Upper lobe of right lung (tissue), 1 donor: Measurements from ENCODE around the gene AFP. TPM values are rescaled to one million over a fixed set of nuclear protein-coding genes. Genes with fewer than 3 reads are reported as not detected.

Experiments
- ATAC-seq: fragments of 200-7000 bp; cut with Tn5 transposase; one replicate; pipeline ENCODE4 v1.9.1; 2020; ENCODE audit warnings: mild to moderate bottlenecking, moderate library complexity
- DNase-seq: peaks from one replicate; pipeline ENCODE4 v3.0.0-alpha.2; 2020
- H3K27ac ChIP-seq: fragments of 200-600 bp; one replicate; pipeline ENCODE4 v1.8.0; 2022
- H3K27me3 ChIP-seq: fragments of 200-600 bp; one replicate; pipeline ENCODE4 v1.8.0; 2022; ENCODE audit warnings: mild to moderate bottlenecking
- H3K36me3 ChIP-seq: fragments of 200-600 bp; one replicate; pipeline ENCODE4 v1.8.0; 2022
- H3K4me1 ChIP-seq: fragments of 200-600 bp; one replicate; pipeline ENCODE4 v1.8.0; 2022
- H3K4me3 ChIP-seq: fragments of 200-600 bp; one replicate; pipeline ENCODE4 v1.8.0; 2022; ENCODE audit warnings: mild to moderate bottlenecking
- H3K9me3 ChIP-seq: fragments of 200-600 bp; one replicate; pipeline ENCODE4 v1.8.0; 2022
- CTCF ChIP-seq: fragments of 200-600 bp; IDR thresholded peaks from one replicate; pipeline ENCODE4 v1.8.0; 2022; ENCODE audit warnings: antibody characterized with exemption
- intact Hi-C: fragments of 100-400 bp; cut with DNase I; formaldehyde crosslinking; loops from one replicate; pipeline ENCODE4 v1.11.0; 2022
- total RNA-seq: library from RNA; stranded (reverse); fragmentation: NEBNext Ultra II Directional; extraction: Animal tissue kit (Norgen Biotek cat#: 25700); gene quantifications from one replicate; pipeline ENCODE4 v1.2.1, GENCODE V29; 2021
- donor health status: DM: no; HTN: yes; CAD: no; lungs with severe emphysema.

Gene AFP
- total RNA-seq, 1 donor from 2014 or later, result not detected

GRCh38 chr4:73409978-73410548, 26.0 kb upstream of the AFP start:
- intact Hi-C loops, result no loop called here
- no peaks in the 10 kb centered on the region for H3K27me3 ChIP-seq
- H3K9me3 ChIP-seq, result no peaks in the 10 kb centered on the region
- H3K36me3 ChIP-seq, result no peaks in the 10 kb centered on the region
- no peak overlapping the region for H3K4me3 ChIP-seq
- no peak for DNase-seq
- ATAC-seq, result no peak
- H3K27ac ChIP-seq, result no peak overlapping the region
- TF ChIP-seq CTCF, result no peak
- no peaks in the 10 kb centered on the region for H3K4me1 ChIP-seq

GRCh38 chr4:73410916-73411730, 24.9 kb upstream of the AFP start:
- Histone ChIP-seq H3K27ac (no peak overlapping the region), H3K4me1 (no peaks in the 10 kb centered on the region), H3K36me3 (no peaks in the 10 kb centered on the region), H3K4me3 (no peak overlapping the region), H3K9me3 (no peaks in the 10 kb centered on the region), H3K27me3 (no peaks in the 10 kb centered on the region)
- DNase-seq (no peak), ATAC-seq (no peak)
- intact Hi-C loops, result no loop called here
- TF ChIP-seq CTCF, result no peak

GRCh38 chr4:73411731-73412414, 24.1 kb upstream of the AFP start:
- Histone ChIP-seq H3K4me1 (no peaks in the 10 kb centered on the region), H3K36me3 (no peaks in the 10 kb centered on the region), H3K9me3 (no peaks in the 10 kb centered on the region), H3K27ac (no peak overlapping the region), H3K27me3 (no peaks in the 10 kb centered on the region), H3K4me3 (no peak overlapping the region)
- ATAC-seq, result no peak
- DNase-seq, result no peak
- intact Hi-C loops, result no loop called here
- no peak for TF ChIP-seq CTCF

GRCh38 chr4:73413294-73413755, 22.7 kb upstream of the AFP start:
- Histone ChIP-seq H3K27me3 (no peaks in the 10 kb centered on the region), H3K9me3 (no peaks in the 10 kb centered on the region), H3K4me3 (no peak overlapping the region), H3K27ac (no peak overlapping the region), H3K4me1 (no peaks in the 10 kb centered on the region), H3K36me3 (no peaks in the 10 kb centered on the region)
- DNase-seq (no peak), ATAC-seq (no peak)
- TF ChIP-seq CTCF, result no peak
- intact Hi-C loops, result no loop called here

- H3K27ac ChIP-seq, result no peak overlapping the region
- no peak for DNase-seq
- no peaks in the 10 kb centered on the region for H3K9me3 ChIP-seq
- H3K27me3 ChIP-seq, result no peaks in the 10 kb centered on the region
- H3K4me1 ChIP-seq, result no peaks in the 10 kb centered on the region
- no peaks in the 10 kb centered on the region for H3K36me3 ChIP-seq
- no peak overlapping the region for H3K4me3 ChIP-seq
- ATAC-seq, result no peak
- no peak for TF ChIP-seq CTCF
- intact Hi-C loops, result no loop called here
These were observed 21.1 kb upstream of the AFP start for GRCh38 chr4:73414936-73415271.
